Panc1 (cell line): Measurements from ENCODE around the gene SLC26A11. TPM values are rescaled to one million over a fixed set of nuclear protein-coding genes. Genes with fewer than 3 reads are reported as not detected.
A peak's percentile ranks its signal among the peaks of the same experiment; 100 is the strongest.

Experiments used
- ATAC-seq: fragments of 200-7000 bp; cut with Tn5 transposase; 2 replicates; pipeline ENCODE4 v1.9.1; 2020; ENCODE audit warnings: mild to moderate bottlenecking, moderate library complexity
- BruUV-seq: library from RNA; stranded (reverse); fragments of 400-500 nt; replicated peaks from 2 replicates; lab custom pipeline; 2021; lab: Mats Ljungman, UMichigan
- CTCF ChIA-PET: fragments of 300-600 bp; sonication (Branson Sonifier 250); formaldehyde crosslinking; loops from one replicate; lab custom pipeline; 2022; ENCODE audit warnings: antibody characterized with exemption; lab: Charles Lee
- POLR2A ChIA-PET: fragments of 300-600 bp; sonication (Branson Sonifier 250); formaldehyde crosslinking; loops from one replicate; lab custom pipeline; 2022; ENCODE audit warnings: antibody characterized with exemption; lab: Charles Lee
- DNase-seq: peaks from one replicate; pipeline ENCODE4 v3.0.0-alpha.2; 2010; ENCODE audit warnings: low read depth, low spot score
- H3K27ac ChIP-seq: 2 replicates; pipeline ENCODE4 v1.5.1; 2011; ENCODE audit warnings: mild to moderate bottlenecking, low read length, inconsistent platforms
- H3K27me3 ChIP-seq: fragments of 200-500 bp; sonication (Bioruptor generic); 2 replicates; pipeline ENCODE4 v1.6.0; 2014; ENCODE audit warnings: low read length, inconsistent platforms; ENCODE audit not compliant: control insufficient read depth, insufficient read depth
- H3K36me3 ChIP-seq: fragments of 200-500 bp; sonication (Bioruptor generic); 2 replicates; pipeline ENCODE4 v1.5.1; 2014; ENCODE audit warnings: inconsistent platforms, mild to moderate bottlenecking, low read length, moderate library complexity; ENCODE audit not compliant: control insufficient read depth, insufficient read depth
- H3K4me1 ChIP-seq: 2 replicates; pipeline ENCODE4 v1.5.1; 2011; ENCODE audit warnings: inconsistent platforms, mild to moderate bottlenecking, low read length, moderate library complexity; ENCODE audit not compliant: control insufficient read depth, insufficient read depth
- H3K4me3 ChIP-seq, 2 experiments: 2 replicates each; pipeline ENCODE4 v1.5.1; 2011 to 2012; ENCODE audit warnings: low read depth in 2 of 2, low read length in 2 of 2, mild to moderate bottlenecking in 2 of 2, inconsistent platforms in 1 of 2, moderate library complexity in 1 of 2
- H3K9me3 ChIP-seq: fragments of 200-500 bp; sonication (Bioruptor generic); 2 replicates; pipeline ENCODE4 v1.5.1; 2014; ENCODE audit warnings: low read depth, mild to moderate bottlenecking, inconsistent platforms, low read length, moderate library complexity; ENCODE audit not compliant: control insufficient read depth, insufficient read depth
- CTCF ChIP-seq: fragments of 450-650 bp; IDR thresholded peaks from 2 replicates; pipeline ENCODE4 v1.5.1; 2017; ENCODE audit warnings: mild to moderate bottlenecking
- POLR2AphosphoS5 ChIP-seq: IDR thresholded peaks from 2 replicates; pipeline ENCODE4 v1.6.1; 2012; ENCODE audit warnings: mild to moderate bottlenecking, low read depth, low read length, moderate library complexity
- REST ChIP-seq, 2 experiments: IDR thresholded peaks; 2 replicates each; pipeline ENCODE4 v1.6.1; 2011 to 2012; ENCODE audit warnings: low read depth in 2 of 2, control low read depth in 1 of 2, low read length in 1 of 2, mild to moderate bottlenecking in 1 of 2, moderate library complexity in 1 of 2; ENCODE audit not compliant: insufficient read depth in 1 of 2
- SIN3A ChIP-seq: IDR thresholded peaks from 2 replicates; pipeline ENCODE4 v1.6.1; 2012; ENCODE audit warnings: low read depth, mild to moderate bottlenecking, low read length, moderate library complexity, borderline replicate concordance; ENCODE audit not compliant: insufficient read depth
- TCF7L2 ChIP-seq: IDR thresholded peaks from 2 replicates; pipeline ENCODE4 v1.6.1; 2011; ENCODE audit warnings: mild to moderate bottlenecking, low read depth, low read length, inconsistent platforms
- in situ Hi-C: cut with HindIII; loops from 2 replicates; pipeline ENCODE4 v1.10.0; 2016; ENCODE audit warnings: low sequenced_read_pairs, low pct_unique_long_range_greater_than_20kb
- intact Hi-C: fragments of 100-400 bp; cut with micrococcal nuclease; formaldehyde crosslinking; loops from one replicate; pipeline ENCODE4 v1.10.0; 2022; ENCODE audit not compliant: unreplicated experiment
- total RNA-seq: library from RNA; stranded (reverse); gene quantifications from one replicate; pipeline ENCODE4 v1.2.1, GENCODE V29; 2021; ENCODE audit not compliant: unreplicated experiment

Gene SLC26A11
- total RNA-seq, 1 experiment from 2014 or later: 30.9 TPM

GRCh38 chr17:80202197-80202596 is 18.0 kb upstream of the SLC26A11 start:
- CTCF ChIA-PET: no interaction called here

GRCh38 chr17:80203471-80203963 is 16.7 kb upstream of the SLC26A11 start:
- no peaks in the 10 kb centered on the region for H3K27me3 ChIP-seq
- H3K27ac ChIP-seq: no peak overlapping the region
- POLR2A ChIA-PET: no interaction called here
- ATAC-seq (peak; percentile 31; the same call in 1 of the 2 replicates), DNase-seq (no peak)
- TF ChIP-seq SIN3A (no peak), POLR2AphosphoS5 (no peak), CTCF (no peak)
- no TSS peak for BruUV-seq
- H3K4me1 ChIP-seq: peaks cover 4% of the 10 kb centered on the region; the same call in 1 of the 2 replicates
- H3K9me3 ChIP-seq: no peaks in the 10 kb centered on the region
- in situ Hi-C loops (no loop called here), intact Hi-C loops (no loop called here)
- CTCF ChIA-PET: interaction anchor here (0.7 kb wide), 1 partner anchor 25 kb away, joined by 4 read pairs; no protein-coding TSS in a partner anchor
- no peaks in the 10 kb centered on the region for H3K36me3 ChIP-seq
- no peak overlapping the region for H3K4me3 ChIP-seq

More at GRCh38 chr17:80202197-80202596, 18.0 kb upstream of the SLC26A11 start:
- no peak for ATAC-seq
- H3K27ac ChIP-seq: no peak overlapping the region
- no peak overlapping the region for H3K4me3 ChIP-seq
- no peaks in the 10 kb centered on the region for H3K9me3 ChIP-seq
- in situ Hi-C loops: no loop called here
- no peak for DNase-seq
- no peaks in the 10 kb centered on the region for H3K27me3 ChIP-seq
- BruUV-seq: no TSS peak
- peaks cover 10% of the 10 kb centered on the region; the same call in 1 of the 2 replicates for H3K4me1 ChIP-seq
- H3K36me3 ChIP-seq: no peaks in the 10 kb centered on the region
- TF ChIP-seq SIN3A (no peak), POLR2AphosphoS5 (no peak), REST (IDR thresholded peaks at IDR 0.05; ENCODE audit: insufficient read depth in 1 of 2, low read depth in 2 of 2, low read length in 1 of 2) (no peak), CTCF (no peak), TCF7L2 (no peak)
- intact Hi-C loops: no loop called here
- POLR2A ChIA-PET: no interaction called here
